OCI-LY7 (cell line): ENCODE data around the gene PLEKHA5.

Experiments used
- CTCF ChIP-seq: fragments of 200-600 bp; sonication (generic); conservative IDR thresholded peaks from 2 replicates; pipeline ENCODE4 v1.5.1; 2014; ENCODE audit warnings: mild to moderate bottlenecking, antibody characterized with exemption, low read length, moderate library complexity, mixed read lengths
- EZH2phosphoT487 ChIP-seq: fragments of 200-600 bp; sonication (generic); IDR thresholded peaks from 2 replicates; pipeline ENCODE4 v1.6.1; 2018; ENCODE audit warnings: low read depth, borderline replicate concordance, mild to moderate bottlenecking, mixed run types, antibody characterized with exemption, low read length, moderate library complexity, mixed read lengths

DNA sequence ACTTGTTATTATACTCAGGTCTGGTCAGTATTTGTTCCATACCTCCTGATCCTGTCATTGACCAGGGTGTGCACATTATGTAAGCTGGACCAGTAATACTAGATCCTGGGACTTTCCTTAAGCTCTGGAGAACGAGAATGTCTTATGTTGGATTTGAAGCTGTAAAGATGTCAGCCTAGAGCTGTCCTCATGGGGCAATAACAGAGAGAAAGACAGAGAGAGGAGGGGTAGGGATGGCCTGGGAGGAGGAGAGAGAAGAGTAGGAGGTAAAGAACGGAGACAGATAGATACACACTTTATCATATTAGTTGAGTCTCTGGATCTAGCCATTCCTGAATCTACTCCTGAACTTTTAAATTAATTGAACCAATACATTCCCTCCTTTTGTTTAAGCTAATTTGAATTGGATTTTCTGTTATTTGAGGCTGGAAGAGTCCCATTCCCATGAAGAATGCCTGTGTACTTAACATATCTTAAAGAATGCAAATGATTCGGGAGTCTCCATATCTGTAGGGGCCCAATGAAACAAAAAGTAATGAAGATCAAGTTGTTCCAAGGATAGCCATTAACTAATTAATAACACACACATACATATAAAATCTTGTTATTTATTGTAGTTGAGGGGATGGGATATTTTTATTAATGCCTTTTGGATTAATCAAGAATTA is 55.9 kb downstream of the PLEKHA5 start:
- TF ChIP-seq CTCF (no peak), EZH2phosphoT487 (no peak)
